ENCODE measurements around the gene TMEM109.

Gene TMEM109

DNA sequence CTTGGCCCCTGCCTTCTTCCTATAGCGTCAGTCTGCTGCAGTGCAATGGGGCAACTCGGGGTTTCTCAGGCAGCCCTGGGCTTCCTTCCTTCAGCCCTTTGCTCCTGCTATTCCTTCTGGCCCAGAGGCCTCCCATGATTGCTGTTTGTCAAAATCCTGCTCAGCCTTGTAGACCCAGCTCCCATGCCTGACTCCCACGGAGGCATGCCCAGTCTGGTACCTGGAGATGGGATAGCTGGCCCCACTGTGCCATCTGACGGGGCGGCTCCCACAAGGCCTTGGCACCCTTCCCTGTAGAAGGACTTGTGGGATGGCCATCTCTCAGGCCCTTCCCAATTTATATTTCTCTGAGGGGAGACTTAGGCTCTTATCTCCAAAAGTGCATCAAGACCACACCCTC is 56.9 kb downstream of the TMEM109 start:
- no peak for DNase-seq (ENCODE audit: low spot score)

GRCh38 chr11:60971520-60971919 is 57.6 kb downstream of the TMEM109 start, which contains the start of gene CD6:
TSS of gene CD6 (plus strand) at chr11:60971680. CDS start at chr11:60971866, 186 bp downstream.
- DNase-seq (ENCODE audit: low spot score), result no peak

DNA sequence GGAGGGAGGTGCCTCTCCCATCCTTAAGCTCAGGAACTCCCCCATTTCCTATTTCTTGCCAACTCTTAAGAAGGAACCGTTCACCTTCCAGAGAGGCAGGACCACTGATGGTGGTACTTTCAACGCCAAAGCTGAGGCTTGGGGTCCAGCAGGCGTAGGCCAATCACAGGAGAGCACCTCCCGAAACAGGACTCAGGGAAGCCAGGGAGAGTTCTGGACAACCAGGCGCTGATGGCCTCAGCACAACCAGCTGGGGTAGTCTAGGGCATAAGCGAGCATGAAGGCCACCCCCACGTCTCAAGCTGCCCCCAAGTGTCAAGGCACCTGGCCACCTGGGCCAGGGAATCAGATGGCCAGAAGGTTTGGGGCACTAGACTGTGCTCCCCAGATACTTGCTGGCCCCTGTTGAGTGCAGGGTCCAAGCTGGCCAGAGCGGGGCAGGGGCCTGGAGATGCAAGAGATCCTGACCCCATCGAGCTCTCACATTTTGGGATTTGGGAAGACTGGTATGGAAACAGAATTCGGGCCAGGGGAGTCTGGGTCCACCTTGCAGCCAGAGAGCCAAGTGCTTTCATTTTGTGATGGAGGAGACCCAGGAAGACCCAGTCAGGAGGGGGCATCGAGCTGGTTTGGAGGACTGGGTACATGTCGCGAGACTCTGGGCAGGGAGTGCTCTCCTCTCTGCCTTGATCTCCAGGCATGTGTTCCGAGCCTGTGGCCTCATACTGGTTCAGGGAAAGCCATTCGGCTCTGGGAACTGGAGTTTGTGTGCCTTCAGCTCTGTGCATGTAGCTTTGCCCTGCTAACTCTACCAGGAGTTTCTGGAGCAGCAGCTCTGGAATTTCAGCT is 58.4 kb downstream of the TMEM109 start:
- DNase-seq (ENCODE audit: low spot score), result no peak
